CD4-positive, CD25-positive, alpha-beta regulatory T cell (primary cell): ENCODE data around the gene XXYLT1. TPM values are rescaled to one million over a fixed set of nuclear protein-coding genes. Genes with fewer than 3 reads are reported as not detected.

Source experiments
- ATAC-seq, 2 donors: fragments of 150-1000 bp; cut with Tn5 transposase; one replicate each; pipeline ENCODE4 v1.10.0; 2021; ENCODE audit warnings: low read depth in 2 of 2, moderate number of reproducible peaks in 2 of 2, moderate library complexity in 1 of 2
- DNase-seq, 3 donors: peaks; one replicate each; pipeline versions ENCODE4 v3.0.0 to v3.0.0-alpha.2; 2012 to 2022; ENCODE audit warnings: mixed read lengths in 1 of 3
- H3K27ac ChIP-seq: one replicate; pipeline ENCODE4 v1.7.0; 2013; ENCODE audit warnings: mild to moderate bottlenecking, low read length; ENCODE audit not compliant: insufficient read depth, poor library complexity, severe bottlenecking
- H3K27me3 ChIP-seq: one replicate; pipeline ENCODE4 v1.7.0; 2013; ENCODE audit warnings: low read length; ENCODE audit not compliant: control insufficient read depth, insufficient read depth
- H3K36me3 ChIP-seq: one replicate; pipeline ENCODE4 v1.7.0; 2013; ENCODE audit warnings: mild to moderate bottlenecking, low read length, moderate library complexity; ENCODE audit not compliant: control insufficient read depth, insufficient read depth
- H3K4me1 ChIP-seq: 2 replicates; pipeline ENCODE4 v1.7.0; 2013; ENCODE audit warnings: mild to moderate bottlenecking, low read length; ENCODE audit not compliant: insufficient read depth, control insufficient read depth, poor library complexity, severe bottlenecking
- H3K4me3 ChIP-seq: one replicate; pipeline ENCODE4 v1.7.0; 2013; ENCODE audit warnings: low read depth, mild to moderate bottlenecking, low read length, moderate library complexity
- H3K9me3 ChIP-seq, 2 experiments: 1 replicate in 1 of 2; 2 replicates in 1 of 2; pipeline ENCODE4 v1.7.0; 2013; ENCODE audit warnings: low read length in 2 of 2, mild to moderate bottlenecking in 1 of 2, moderate library complexity in 1 of 2; ENCODE audit not compliant: control insufficient read depth in 2 of 2
- H3K27ac Mint-ChIP-seq, 3 donors: one replicate each; pipeline ENCODE4 v1.8.0; 2020 to 2022; ENCODE audit warnings: mild to moderate bottlenecking in 3 of 3, mixed read lengths in 3 of 3, moderate library complexity in 2 of 3
- H3K27me3 Mint-ChIP-seq: one replicate; pipeline ENCODE4 v1.8.0; 2022; ENCODE audit warnings: mild to moderate bottlenecking, mixed read lengths
- H3K36me3 Mint-ChIP-seq: one replicate; pipeline ENCODE4 v1.8.0; 2020; ENCODE audit warnings: mixed read lengths
- H3K4me1 Mint-ChIP-seq, 4 donors: one replicate each; pipeline ENCODE4 v1.8.0; 2020 to 2022; ENCODE audit warnings: mixed read lengths in 4 of 4, mild to moderate bottlenecking in 1 of 4
- H3K4me3 Mint-ChIP-seq, 4 donors: one replicate each; pipeline ENCODE4 v1.8.0; 2020 to 2022; ENCODE audit warnings: mild to moderate bottlenecking in 4 of 4, mixed read lengths in 4 of 4, moderate library complexity in 3 of 4
- H3K9me3 Mint-ChIP-seq, 7 donors: one replicate each; pipeline ENCODE4 v1.8.0; 2020 to 2022; ENCODE audit warnings: mixed read lengths in 7 of 7, mild to moderate bottlenecking in 3 of 7, moderate library complexity in 2 of 7
- polyA plus RNA-seq, 4 donors: library from polyadenylated mRNA; unstranded; fragments of 300-500 nt; fragmentation: Illumina TruSeq; gene quantifications; one replicate each; pipeline ENCODE4 v1.2.3, GENCODE V29; 2021
- total RNA-seq: library from RNA; stranded (reverse); gene quantifications from one replicate; pipeline ENCODE4 v1.2.3, GENCODE V29; 2022

The XXYLT1 gene
- total and polyA plus RNA-seq, 5 donors from 2014 or later: 3.9 to 6.4 (median 5.7) TPM

DNA sequence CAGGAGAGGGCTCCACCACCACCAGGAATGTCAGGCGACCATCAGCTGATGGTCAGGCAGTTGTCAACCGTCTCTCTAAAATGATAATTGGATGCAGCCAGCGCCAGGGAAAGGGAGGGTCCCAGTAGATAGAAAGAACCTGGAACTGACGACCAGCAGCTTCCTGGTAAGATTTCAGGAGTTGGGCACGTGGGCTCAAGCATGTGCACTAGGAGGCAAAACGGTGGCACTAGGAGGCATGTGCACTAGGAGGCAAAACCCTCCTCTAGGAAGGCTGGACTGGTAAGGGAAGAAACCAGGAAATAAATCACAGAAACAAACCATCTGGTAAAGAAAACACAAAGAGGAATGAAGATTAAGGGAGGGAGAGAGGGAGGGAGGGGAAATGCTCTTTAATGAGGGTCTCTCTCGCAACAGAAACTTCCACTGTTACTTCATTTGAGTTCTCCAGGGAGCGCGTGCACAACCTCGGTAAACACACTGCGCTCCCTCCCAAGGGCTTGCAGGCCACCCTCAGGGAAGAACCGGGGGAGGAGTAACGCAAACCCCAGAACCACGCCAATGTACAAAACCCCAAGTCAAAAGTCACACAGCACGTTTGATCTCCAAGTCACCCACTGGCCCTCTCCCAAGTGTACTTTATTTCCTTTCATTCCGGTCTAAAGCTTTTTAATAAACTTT lies 116.7 kb downstream of the XXYLT1 start:
- no peaks in the 10 kb centered on the region for H3K9me3 ChIP-seq
- H3K36me3 ChIP-seq: no peaks in the 10 kb centered on the region
- Mint-ChIP-seq H3K27me3 (no peaks in the 10 kb centered on the region), H3K9me3 (peaks cover 0 to 2% (median 0%) of the 10 kb centered on the region in 7 donors), H3K36me3 (peaks cover 4% of the 10 kb centered on the region), H3K4me3 (peak overlapping the region in 3 of 4 donors; percentile 34 to 71 (median 66)), H3K4me1 (peaks cover 0 to 83% (median 44%) of the 10 kb centered on the region in 4 donors), H3K27ac (peak overlapping the region; percentile 85 to 91 (median 91))
- peaks cover 31% of the 10 kb centered on the region for H3K4me1 ChIP-seq
- H3K4me3 ChIP-seq: no peak overlapping the region
- DNase-seq: no peak
- no peaks in the 10 kb centered on the region for H3K27me3 ChIP-seq
- H3K27ac ChIP-seq: peak overlapping the region; percentile 8
- no peak for ATAC-seq

DNA sequence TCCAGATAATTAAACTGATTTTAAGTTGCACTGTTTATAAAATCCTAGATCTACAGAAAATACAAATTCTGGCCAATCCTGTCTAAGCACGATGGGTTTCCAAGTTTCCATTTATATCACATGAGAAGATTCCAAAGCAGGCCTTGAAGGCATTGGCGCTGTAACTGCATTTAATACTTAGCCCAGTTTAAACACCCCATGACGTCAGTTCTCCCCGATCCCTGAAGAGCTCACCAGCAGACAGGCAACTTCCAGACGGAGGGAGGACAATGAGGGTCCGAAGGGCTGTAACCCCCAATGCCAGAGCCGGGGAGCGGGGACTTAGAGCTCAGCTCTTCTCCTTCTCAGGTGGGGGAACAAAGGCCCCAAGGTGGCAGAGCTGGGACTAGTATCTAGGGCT lies 117.3 kb downstream of the XXYLT1 start:
- ATAC-seq (no peak), DNase-seq (no peak)
- H3K9me3 ChIP-seq: no peaks in the 10 kb centered on the region
- Mint-ChIP-seq H3K4me3 (peak overlapping the region in 2 of 4 donors; percentile 67), H3K9me3 (peaks cover 0 to 2% (median 0%) of the 10 kb centered on the region in 7 donors), H3K4me1 (peaks cover 4 to 86% (median 47%) of the 10 kb centered on the region in 4 donors), H3K36me3 (peaks cover 4% of the 10 kb centered on the region), H3K27ac (peak overlapping the region; percentile 85 to 91 (median 86)), H3K27me3 (no peaks in the 10 kb centered on the region)
- peaks cover 36% of the 10 kb centered on the region for H3K4me1 ChIP-seq
- no peaks in the 10 kb centered on the region for H3K27me3 ChIP-seq
- no peaks in the 10 kb centered on the region for H3K36me3 ChIP-seq
- peak overlapping the region; percentile 8 for H3K27ac ChIP-seq
- H3K4me3 ChIP-seq: no peak overlapping the region

DNA sequence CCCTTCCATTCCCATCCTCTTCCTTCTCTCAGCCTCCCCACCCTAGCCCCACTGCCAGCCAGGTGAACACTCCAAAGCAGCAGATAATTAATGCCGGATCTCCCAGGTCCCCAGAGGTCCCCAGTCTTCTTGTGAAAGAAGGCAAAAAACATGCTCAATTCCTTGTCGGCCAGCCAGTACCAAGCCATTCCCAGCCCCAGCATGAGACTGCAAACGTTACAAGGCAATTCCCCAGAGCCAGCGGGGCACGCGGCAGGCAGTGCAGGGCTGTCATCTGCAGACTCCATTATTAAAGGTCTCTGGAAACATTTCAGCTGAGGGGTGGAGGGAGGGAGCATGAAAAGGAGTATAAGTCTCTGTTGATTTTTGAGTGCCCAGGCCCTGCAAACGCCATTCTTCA lies 117.8 kb downstream of the XXYLT1 start:
- Mint-ChIP-seq H3K27ac (peak overlapping the region; percentile 85 to 89 (median 86)), H3K27me3 (no peaks in the 10 kb centered on the region), H3K9me3 (peaks cover 0 to 2% (median 0%) of the 10 kb centered on the region in 7 donors), H3K36me3 (peaks cover 4% of the 10 kb centered on the region), H3K4me1 (peaks cover 8 to 90% (median 49%) of the 10 kb centered on the region in 4 donors), H3K4me3 (peak overlapping the region in 2 of 4 donors; percentile 67)
- DNase-seq (no peak), ATAC-seq (no peak)
- Histone ChIP-seq H3K36me3 (no peaks in the 10 kb centered on the region), H3K4me3 (no peak overlapping the region), H3K27me3 (no peaks in the 10 kb centered on the region), H3K27ac (no peak overlapping the region), H3K4me1 (peaks cover 40% of the 10 kb centered on the region), H3K9me3 (no peaks in the 10 kb centered on the region)

DNA sequence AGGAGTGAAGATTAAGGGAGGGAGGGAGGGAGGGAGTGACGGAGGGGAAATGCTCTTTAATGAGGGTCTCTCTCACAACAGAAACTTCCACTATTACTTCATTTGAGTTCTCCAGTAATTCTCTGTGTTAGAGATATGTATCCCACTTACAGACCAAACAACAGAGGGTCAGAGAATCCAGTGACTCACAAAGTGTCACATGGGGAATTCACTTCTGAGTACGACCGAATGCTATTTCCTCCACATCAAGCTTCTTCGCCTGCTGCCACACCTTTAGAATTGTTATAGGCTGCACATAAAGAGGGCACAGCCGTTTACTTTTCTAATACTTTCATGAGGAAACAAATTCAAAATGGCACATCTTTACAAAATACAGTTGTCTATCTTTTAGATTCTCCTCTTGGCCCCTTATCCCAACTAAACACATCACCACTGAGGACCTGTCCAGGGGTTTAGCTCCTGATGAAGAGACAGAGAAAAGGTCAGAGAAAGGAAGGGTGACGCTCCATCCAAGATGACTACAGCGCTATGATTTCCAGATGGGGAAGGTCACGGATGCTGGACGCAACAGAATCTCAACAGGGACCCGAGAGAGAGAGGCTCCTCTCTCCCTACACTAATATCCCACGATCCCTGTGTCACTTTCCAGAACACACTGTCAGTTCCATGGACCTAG lies 119.0 kb downstream of the XXYLT1 start:
- Histone ChIP-seq H3K4me1 (peaks cover 46% of the 10 kb centered on the region), H3K27me3 (no peaks in the 10 kb centered on the region), H3K36me3 (no peaks in the 10 kb centered on the region), H3K9me3 (no peaks in the 10 kb centered on the region), H3K27ac (no peak overlapping the region), H3K4me3 (no peak overlapping the region)
- Mint-ChIP-seq H3K36me3 (peaks cover 4% of the 10 kb centered on the region), H3K27me3 (no peaks in the 10 kb centered on the region), H3K27ac (peak overlapping the region; percentile 55 to 86 (median 85)), H3K4me3 (peak overlapping the region in 2 of 4 donors; percentile 16 to 36), H3K9me3 (peaks cover 0 to 2% (median 0%) of the 10 kb centered on the region in 7 donors), H3K4me1 (peaks cover 8 to 90% (median 53%) of the 10 kb centered on the region in 4 donors)
- no peak for DNase-seq
- no peak for ATAC-seq

DNA sequence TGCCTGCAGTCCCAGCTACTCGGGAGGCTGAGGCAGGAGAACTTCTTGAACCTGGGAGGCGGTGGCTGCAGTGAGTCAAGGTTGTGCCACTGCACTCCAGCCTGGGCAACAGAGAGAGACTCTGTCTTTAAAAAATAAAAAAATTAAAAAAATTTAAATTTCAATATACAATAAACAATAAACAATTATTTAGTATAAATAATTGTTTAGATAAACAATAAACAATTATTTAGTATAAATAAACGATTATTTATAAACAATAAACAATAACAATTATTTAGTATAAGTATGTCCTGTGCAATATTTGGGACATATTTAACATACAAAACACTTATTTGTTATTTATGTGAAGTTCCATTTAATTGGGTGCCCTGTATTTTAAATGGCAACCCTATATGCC lies 119.6 kb downstream of the XXYLT1 start:
- H3K4me3 Mint-ChIP-seq: peak overlapping the region in 1 of 4 donors; percentile 91

DNA sequence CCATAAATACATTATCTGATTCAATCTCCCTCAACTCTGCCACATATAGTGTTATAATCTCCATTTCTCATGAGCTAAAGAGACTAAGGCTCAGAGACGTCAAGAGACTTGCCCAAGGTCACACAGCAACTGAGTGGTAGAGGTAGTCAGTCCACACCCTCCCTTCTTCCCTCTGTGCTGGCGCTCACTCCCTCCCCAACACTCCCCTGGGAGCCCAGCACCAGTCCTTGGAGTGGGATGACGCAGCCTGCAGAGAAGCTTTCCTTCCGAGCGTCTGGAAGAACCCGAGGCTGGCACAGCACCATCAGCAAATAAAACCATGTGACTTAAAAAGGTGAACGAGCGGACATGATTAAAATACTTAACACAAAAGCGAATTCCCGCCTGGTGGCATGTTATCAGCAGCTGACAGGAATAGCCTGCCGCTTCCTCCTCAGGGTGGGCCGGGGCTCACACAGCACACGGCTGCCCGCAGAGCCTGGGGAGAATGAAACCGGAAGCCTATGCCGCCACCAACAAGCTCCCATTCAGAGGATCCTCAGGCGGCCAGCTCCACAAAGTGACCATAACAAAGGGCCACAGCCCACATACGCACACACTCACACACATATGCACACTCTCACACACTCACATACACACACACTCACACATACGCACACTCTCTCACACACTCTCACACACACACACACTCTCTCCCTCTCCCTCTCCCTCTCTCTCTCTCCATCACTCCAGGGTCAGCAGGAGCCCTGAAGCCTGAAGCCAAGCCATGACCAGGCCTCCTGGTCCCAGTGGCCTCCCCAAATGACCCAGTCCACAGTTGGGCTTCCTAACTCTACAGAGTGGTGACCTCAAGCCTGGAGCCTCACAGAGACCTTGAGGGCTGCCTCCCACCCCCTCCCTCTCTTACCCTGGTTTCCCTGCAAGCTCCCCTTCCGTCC lies 120.5 kb downstream of the XXYLT1 start:
- peaks cover 46% of the 10 kb centered on the region for H3K4me1 ChIP-seq
- Mint-ChIP-seq H3K4me1 (peaks cover 12 to 80% (median 47%) of the 10 kb centered on the region in 4 donors), H3K9me3 (no peaks in the 10 kb centered on the region), H3K27ac (peak overlapping the region; percentile 78 to 98 (median 81)), H3K36me3 (peaks cover 4% of the 10 kb centered on the region), H3K27me3 (no peaks in the 10 kb centered on the region), H3K4me3 (peak overlapping the region; percentile 85 to 92 (median 90))
- H3K27ac ChIP-seq: peak overlapping the region; percentile 62
- peak overlapping the region; percentile 82 for H3K4me3 ChIP-seq
- DNase-seq (peak in 1 of 3 donors; percentile 76), ATAC-seq (peak; percentile 54 to 65)
- no peaks in the 10 kb centered on the region for H3K9me3 ChIP-seq
- no peaks in the 10 kb centered on the region for H3K27me3 ChIP-seq
- no peaks in the 10 kb centered on the region for H3K36me3 ChIP-seq

More for the DNA sequence above, 119.6 kb downstream of the XXYLT1 start:
- Histone ChIP-seq H3K36me3 (no peaks in the 10 kb centered on the region), H3K4me1 (peaks cover 46% of the 10 kb centered on the region), H3K9me3 (no peaks in the 10 kb centered on the region), H3K4me3 (no peak overlapping the region), H3K27ac (no peak overlapping the region), H3K27me3 (no peaks in the 10 kb centered on the region)
- peak overlapping the region in 2 of 3 donors; percentile 78 to 85 for H3K27ac Mint-ChIP-seq
- no peaks in the 10 kb centered on the region for H3K9me3 Mint-ChIP-seq
- ATAC-seq: no peak
- H3K36me3 Mint-ChIP-seq: peaks cover 4% of the 10 kb centered on the region
- no peak for DNase-seq
- H3K4me1 Mint-ChIP-seq: peaks cover 8 to 88% (median 51%) of the 10 kb centered on the region in 4 donors
- no peaks in the 10 kb centered on the region for H3K27me3 Mint-ChIP-seq
